DND-41 (cell line): Measurements from ENCODE around the gene DAG1.

Experiments
- ATAC-seq: fragments of 200-7000 bp; cut with Tn5 transposase; 3 replicates; pipeline ENCODE4 v1.9.1; 2021; ENCODE audit warnings: low read depth; ENCODE audit not compliant: insufficient read depth
- DNase-seq: peaks from one replicate; pipeline ENCODE4 v3.0.0-alpha.2; 2020
- H2AFZ ChIP-seq: 2 replicates; pipeline ENCODE4 v1.6.0; 2012; ENCODE audit warnings: low read depth, low read length
- H3K27ac ChIP-seq: 2 replicates; pipeline ENCODE4 v1.5.1; 2012; ENCODE audit warnings: low read length, inconsistent platforms
- H3K27me3 ChIP-seq: fragments of 200-600 bp; sonication (generic); 2 replicates; pipeline ENCODE4 v1.6.0; 2012; ENCODE audit warnings: low read length, mild to moderate bottlenecking, inconsistent platforms; ENCODE audit not compliant: insufficient read depth, poor library complexity
- H3K36me3 ChIP-seq: 2 replicates; pipeline ENCODE4 v1.5.1; 2012; ENCODE audit warnings: low read length, inconsistent platforms; ENCODE audit not compliant: insufficient read depth
- H3K4me1 ChIP-seq: 2 replicates; pipeline ENCODE4 v1.5.1; 2012; ENCODE audit warnings: mild to moderate bottlenecking, low read length; ENCODE audit not compliant: insufficient read depth
- H3K4me2 ChIP-seq: 2 replicates; pipeline ENCODE4 v1.6.0; 2012; ENCODE audit warnings: mild to moderate bottlenecking, moderate library complexity, low read length, inconsistent platforms; ENCODE audit not compliant: insufficient read depth
- H3K4me3 ChIP-seq, 2 experiments: fragments of 200-600 bp in 1 of 2; shearing (Covaris generic) in 1 of 2; 2 replicates each; pipeline ENCODE4 v1.5.1; 2012 to 2016; ENCODE audit warnings: inconsistent platforms in 2 of 2, low read length in 2 of 2, mild to moderate bottlenecking in 2 of 2, low read depth in 1 of 2, moderate library complexity in 1 of 2
- H3K79me2 ChIP-seq: 2 replicates; pipeline ENCODE4 v1.6.0; 2012; ENCODE audit warnings: low read length, inconsistent platforms; ENCODE audit not compliant: insufficient read depth
- H3K9ac ChIP-seq: 2 replicates; pipeline ENCODE4 v1.6.0; 2012; ENCODE audit warnings: low read depth, mild to moderate bottlenecking, inconsistent platforms, low read length, moderate library complexity
- H3K9me3 ChIP-seq: 2 replicates; pipeline ENCODE4 v1.5.1; 2012; ENCODE audit warnings: low read length, moderate library complexity, mild to moderate bottlenecking, inconsistent platforms; ENCODE audit not compliant: insufficient read depth, severe bottlenecking
- H4K20me1 ChIP-seq: 2 replicates; pipeline ENCODE4 v1.6.0; 2012; ENCODE audit warnings: low read length; ENCODE audit not compliant: insufficient read depth
- EZH2 ChIP-seq: IDR thresholded peaks from 3 replicates; pipeline ENCODE4 v1.6.1; 2012; ENCODE audit warnings: borderline replicate concordance, low read depth, mild to moderate bottlenecking, moderate library complexity, low read length, inconsistent platforms; ENCODE audit not compliant: severe bottlenecking
- TF ChIP-seq, protein P1 (sequence below): IDR thresholded peaks from 2 replicates; pipeline ENCODE4 v1.5.1; 2012; ENCODE audit warnings: borderline replicate concordance, low read length, moderate library complexity, mild to moderate bottlenecking; ENCODE audit not compliant: poor library complexity, severe bottlenecking; ENCODE audit errors: extremely low read depth

The DAG1 gene

DNA sequence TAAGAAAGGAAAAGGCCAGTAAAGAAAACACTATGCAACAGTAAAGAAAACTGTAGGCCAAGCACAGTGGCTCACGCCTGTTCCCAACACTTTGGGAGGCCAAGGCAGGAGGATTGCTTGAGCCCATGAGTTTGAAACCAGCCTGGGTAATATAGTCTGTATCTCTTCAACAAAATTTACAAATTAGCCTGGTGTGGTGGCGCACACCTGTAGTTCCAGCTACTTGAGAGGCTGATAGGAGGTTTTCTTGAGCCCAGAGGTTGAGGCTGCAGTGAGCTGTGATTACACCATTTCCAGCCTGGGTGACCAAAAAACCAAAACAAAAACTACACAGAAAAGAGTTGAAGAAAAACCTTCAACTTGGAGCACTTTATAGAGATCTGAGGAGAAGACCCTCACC is 31.8 kb downstream of the DAG1 start:
- Histone ChIP-seq H4K20me1 (peaks cover 6% of the 10 kb centered on the region; the same call in 1 of the 2 replicates), H3K4me2 (no peak overlapping the region), H3K4me1 (no peaks in the 10 kb centered on the region), H3K27ac (no peak overlapping the region), H2AFZ (no peak overlapping the region), H3K36me3 (0 out of 2 replicates have a peak, but pooled peaks cover 4% of the 10 kb centered on the region), H3K9ac (no peak overlapping the region), H3K79me2 (peaks cover 60% of the 10 kb centered on the region), H3K4me3 (no peak overlapping the region), H3K9me3 (no peaks in the 10 kb centered on the region), H3K27me3 (no peaks in the 10 kb centered on the region)
- ATAC-seq: no peak
- no peak for DNase-seq
- TF ChIP-seq, protein P1, sequence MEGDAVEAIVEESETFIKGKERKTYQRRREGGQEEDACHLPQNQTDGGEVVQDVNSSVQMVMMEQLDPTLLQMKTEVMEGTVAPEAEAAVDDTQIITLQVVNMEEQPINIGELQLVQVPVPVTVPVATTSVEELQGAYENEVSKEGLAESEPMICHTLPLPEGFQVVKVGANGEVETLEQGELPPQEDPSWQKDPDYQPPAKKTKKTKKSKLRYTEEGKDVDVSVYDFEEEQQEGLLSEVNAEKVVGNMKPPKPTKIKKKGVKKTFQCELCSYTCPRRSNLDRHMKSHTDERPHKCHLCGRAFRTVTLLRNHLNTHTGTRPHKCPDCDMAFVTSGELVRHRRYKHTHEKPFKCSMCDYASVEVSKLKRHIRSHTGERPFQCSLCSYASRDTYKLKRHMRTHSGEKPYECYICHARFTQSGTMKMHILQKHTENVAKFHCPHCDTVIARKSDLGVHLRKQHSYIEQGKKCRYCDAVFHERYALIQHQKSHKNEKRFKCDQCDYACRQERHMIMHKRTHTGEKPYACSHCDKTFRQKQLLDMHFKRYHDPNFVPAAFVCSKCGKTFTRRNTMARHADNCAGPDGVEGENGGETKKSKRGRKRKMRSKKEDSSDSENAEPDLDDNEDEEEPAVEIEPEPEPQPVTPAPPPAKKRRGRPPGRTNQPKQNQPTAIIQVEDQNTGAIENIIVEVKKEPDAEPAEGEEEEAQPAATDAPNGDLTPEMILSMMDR: no peak
- no peak for TF ChIP-seq EZH2

DNA sequence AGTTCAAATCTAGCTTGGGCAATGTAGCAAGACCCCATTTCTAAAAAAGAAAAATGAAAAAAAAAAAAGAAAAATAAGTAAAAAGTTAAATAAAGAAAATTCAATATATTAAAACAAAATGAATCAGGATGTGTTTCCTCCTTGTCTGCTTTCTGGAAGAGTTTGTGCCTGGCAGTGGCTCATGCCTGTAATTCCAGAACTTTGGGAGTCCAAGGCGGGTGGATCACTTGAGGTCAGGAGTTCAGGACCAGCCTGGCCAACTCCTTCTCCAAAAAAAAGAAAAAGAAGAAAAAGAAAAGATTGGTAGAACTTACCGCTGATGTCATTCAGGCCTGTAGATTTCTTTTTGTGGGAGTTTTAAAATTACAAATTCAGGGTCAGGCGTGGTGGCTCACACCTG is 36.8 kb downstream of the DAG1 start:
- Histone ChIP-seq H3K4me1 (no peaks in the 10 kb centered on the region), H3K4me3 (no peak overlapping the region), H3K27me3 (no peaks in the 10 kb centered on the region), H4K20me1 (peaks cover 9% of the 10 kb centered on the region; the same call in 1 of the 2 replicates), H3K9me3 (no peaks in the 10 kb centered on the region), H3K36me3 (peaks cover 22% of the 10 kb centered on the region), H2AFZ (no peak overlapping the region), H3K4me2 (no peak overlapping the region), H3K9ac (no peak overlapping the region), H3K27ac (no peak overlapping the region), H3K79me2 (peaks cover 45% of the 10 kb centered on the region)
- DNase-seq: no peak
- TF ChIP-seq, protein P1: no peak
- TF ChIP-seq EZH2: no peak
- ATAC-seq: no peak

DNA sequence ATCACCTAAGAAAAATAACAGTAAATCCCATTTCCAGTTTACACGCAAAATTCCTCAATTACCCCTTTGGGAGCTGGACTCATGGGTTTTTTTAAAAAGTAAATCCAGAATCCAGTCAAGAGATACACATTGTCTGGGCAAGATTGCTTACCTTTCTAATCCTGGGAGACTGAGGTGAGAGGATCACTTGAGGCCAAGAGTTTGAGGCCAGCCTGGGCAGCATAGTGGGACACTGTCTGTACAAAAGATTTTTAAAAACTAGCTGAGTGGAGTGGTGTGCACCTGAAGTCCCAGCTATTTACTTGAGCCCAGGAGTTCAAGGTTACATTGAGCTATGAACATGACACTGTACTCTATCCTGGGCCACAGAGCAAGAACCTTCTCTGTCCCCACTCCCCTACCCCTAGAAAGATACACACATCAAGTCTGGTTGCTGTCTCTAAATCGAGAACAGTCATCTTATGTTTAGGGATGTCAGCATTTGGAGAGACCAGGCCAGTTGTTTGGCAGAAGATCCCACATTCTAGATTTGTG is 39.0 kb downstream of the DAG1 start:
- no peaks in the 10 kb centered on the region for H3K27me3 ChIP-seq
- peaks cover 32% of the 10 kb centered on the region for H3K79me2 ChIP-seq
- 0 out of 2 replicates have a peak, but pooled peaks cover 5% of the 10 kb centered on the region for H4K20me1 ChIP-seq
- DNase-seq (no peak), ATAC-seq (no peak)
- H3K27ac ChIP-seq: no peak overlapping the region
- no peak overlapping the region for H3K4me3 ChIP-seq
- no peaks in the 10 kb centered on the region for H3K4me1 ChIP-seq
- no peak overlapping the region for H3K9ac ChIP-seq
- H3K9me3 ChIP-seq: no peaks in the 10 kb centered on the region
- no peak for TF ChIP-seq EZH2
- no peak overlapping the region for H2AFZ ChIP-seq
- no peak overlapping the region for H3K4me2 ChIP-seq
- peaks cover 30% of the 10 kb centered on the region for H3K36me3 ChIP-seq

DNA sequence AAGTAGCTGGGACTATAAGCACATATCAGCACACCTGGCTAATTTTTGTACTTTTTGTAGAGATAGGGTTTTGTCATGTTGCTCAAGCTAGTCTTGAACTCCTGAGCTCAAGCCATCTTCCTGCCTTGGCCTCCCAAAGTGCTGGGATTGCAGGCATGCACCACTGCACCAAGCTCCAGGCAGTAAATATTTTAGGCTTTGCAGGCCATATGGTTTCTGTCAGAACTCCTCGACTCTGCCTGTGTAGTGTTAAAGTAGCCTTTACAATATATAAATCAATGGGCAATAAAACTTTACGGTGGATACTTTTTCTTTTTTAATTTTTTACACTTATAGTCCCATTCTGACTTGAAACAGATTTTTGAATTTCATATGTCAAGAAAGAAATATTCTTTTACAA is 41.6 kb downstream of the DAG1 start:
- Histone ChIP-seq H3K36me3 (peaks cover 42% of the 10 kb centered on the region), H3K9me3 (no peaks in the 10 kb centered on the region), H2AFZ (no peak overlapping the region), H3K4me2 (no peak overlapping the region), H3K9ac (no peak overlapping the region), H3K27me3 (no peaks in the 10 kb centered on the region), H3K4me3 (no peak overlapping the region), H3K27ac (no peak overlapping the region), H4K20me1 (0 out of 2 replicates have a peak, but pooled peaks cover 5% of the 10 kb centered on the region), H3K79me2 (peaks cover 16% of the 10 kb centered on the region; the same call in 1 of the 2 replicates), H3K4me1 (no peaks in the 10 kb centered on the region)
- DNase-seq (no peak), ATAC-seq (no peak)
- TF ChIP-seq, protein P1: no peak
- no peak for TF ChIP-seq EZH2
